Sigmoid colon (tissue), 4 donors: Measurements from ENCODE around the gene SLC36A4.

Source experiments
- CTCF ChIP-seq, 4 experiments: fragments of 450-650 bp in 3 of 4; fragments of 200-600 bp in 1 of 4; IDR thresholded peaks; one replicate each; pipeline ENCODE4 v1.5.1; 2016 to 2019; ENCODE audit warnings: antibody characterized with exemption in 4 of 4, mild to moderate bottlenecking in 3 of 4, moderate library complexity in 2 of 4
- EP300 ChIP-seq, 4 donors: sonication (generic); formaldehyde crosslinking; IDR thresholded peaks; one replicate each; pipeline ENCODE4 v1.6.1; 2017; ENCODE audit warnings: antibody characterized with exemption in 4 of 4
- POLR2A ChIP-seq, 2 donors: fragments of 450-650 bp; IDR thresholded peaks; one replicate each; pipeline ENCODE4 v1.6.1; 2016; ENCODE audit warnings: antibody characterized with exemption in 2 of 2, mild to moderate bottlenecking in 2 of 2, moderate library complexity in 2 of 2
- POLR2AphosphoS5 ChIP-seq, 4 donors: sonication (generic); formaldehyde crosslinking; IDR thresholded peaks; one replicate each; pipeline ENCODE4 v1.6.1; 2017; ENCODE audit warnings: antibody characterized with exemption in 4 of 4

- TF ChIP-seq POLR2A (IDR thresholded peaks at IDR 0.05) (no peak), POLR2AphosphoS5 (IDR thresholded peaks at IDR 0.05) (no peak), CTCF (IDR thresholded peaks at IDR 0.05) (no peak), EP300 (IDR thresholded peaks at IDR 0.05) (no peak)
Observed at GRCh38 chr11:93209466-93209865, 11.7 kb upstream of the SLC36A4 start.
